GM19328 (cell line): Measurements from ENCODE around the gene ACOT8.

ENCODE experiments used
- ATAC-seq: cut with Tn5 transposase; IDR thresholded peaks from one replicate; pipeline ENCODE4 v1.9.1; 2021; ENCODE audit warnings: mild to moderate bottlenecking, moderate library complexity; ENCODE audit not compliant: unreplicated experiment

ACOT8 gene

GRCh38 chr20:45857882-45858216, 657 bp upstream of the ACOT8 start:
- ATAC-seq = peak; percentile 6

DNA sequence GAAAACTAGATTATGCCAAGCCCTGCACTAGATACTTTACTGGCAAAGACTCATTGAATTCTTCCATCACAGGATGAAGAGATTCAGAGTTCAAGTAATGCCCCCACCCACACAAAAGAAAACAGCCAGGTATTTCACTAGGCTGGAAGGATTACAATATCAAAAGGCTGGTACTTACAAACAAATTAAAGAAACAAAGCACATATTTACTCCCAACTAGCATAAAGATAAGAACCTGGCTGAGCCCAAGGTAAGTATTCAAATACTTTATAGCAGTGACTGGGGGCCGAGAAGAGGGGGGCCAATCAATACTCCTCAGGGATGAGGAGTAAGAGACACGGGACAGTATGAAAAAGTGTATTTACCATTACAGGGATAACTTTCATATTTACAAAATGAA, 3.7 kb downstream of the ACOT8 start:
- ATAC-seq = no peak

DNA sequence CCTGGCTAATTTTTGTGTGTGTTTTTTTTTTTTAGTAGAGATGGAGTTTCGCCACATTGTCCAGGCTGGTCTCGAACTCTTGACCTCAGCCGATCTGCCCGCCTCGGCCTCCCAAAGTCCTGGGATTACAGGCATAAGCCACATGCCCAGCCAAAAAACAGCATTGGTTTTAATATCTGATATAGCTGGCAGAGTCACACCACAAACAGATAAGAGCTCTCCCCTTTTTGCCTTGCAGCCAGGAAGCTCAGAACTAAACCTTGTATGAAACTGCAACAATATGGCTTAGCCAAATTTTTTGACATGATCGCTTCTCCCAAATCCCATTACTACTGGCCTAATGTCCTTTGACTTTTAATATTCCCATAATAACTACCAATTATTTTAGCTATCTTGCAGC, 4.9 kb downstream of the ACOT8 start:
- no peak for ATAC-seq

DNA sequence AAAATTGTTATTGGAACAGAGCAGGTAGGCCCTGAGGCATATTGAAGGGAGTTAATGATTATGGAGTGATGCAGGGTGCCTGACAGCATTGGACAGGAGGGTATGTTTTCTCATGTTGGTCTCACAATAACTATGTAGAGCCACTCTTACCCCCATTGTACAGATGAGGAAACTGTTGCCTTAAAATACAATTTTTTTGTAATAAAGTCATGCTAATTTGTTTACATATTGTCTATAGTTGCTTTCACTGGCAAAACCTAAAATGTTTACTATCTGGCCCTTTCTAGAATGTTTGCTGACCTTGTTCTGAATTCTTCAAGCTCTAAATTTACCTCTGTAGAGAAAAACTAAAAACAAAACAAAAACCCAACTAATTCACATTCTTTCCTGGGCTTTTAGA, 5.7 kb downstream of the ACOT8 start:
- no peak for ATAC-seq

GRCh38 chr20:45850926-45851325, 6.3 kb downstream of the ACOT8 start:
- no peak for ATAC-seq

DNA sequence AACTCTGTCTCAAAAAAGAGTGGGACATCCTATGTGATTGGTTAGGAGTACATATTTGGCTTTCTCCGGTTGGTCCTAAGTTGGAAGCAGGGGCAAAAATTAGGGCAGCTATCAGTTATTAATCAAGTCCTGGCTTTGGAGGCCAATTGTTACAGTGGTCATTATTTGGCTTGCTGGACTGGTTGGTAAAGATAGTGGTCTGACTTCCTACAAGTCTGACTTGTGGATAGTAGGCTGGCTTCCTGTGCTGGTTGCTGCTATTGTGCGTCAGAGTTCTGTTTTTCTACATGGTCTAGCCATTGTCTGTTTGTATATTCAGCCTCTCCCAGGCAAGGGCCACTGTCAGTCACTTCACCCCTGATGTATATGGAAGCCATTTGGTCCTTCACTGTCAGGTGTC, 7.0 kb downstream of the ACOT8 start:
- no peak for ATAC-seq

GRCh38 chr20:45848969-45849582, 8.1 kb downstream of the ACOT8 start:
- ATAC-seq = no peak

- ATAC-seq = no peak
Observed at GRCh38 chr20:45848421-45848820, 8.8 kb downstream of the ACOT8 start.

GRCh38 chr20:45845452-45845851, 11.7 kb downstream of the ACOT8 start:
- no peak for ATAC-seq

GRCh38 chr20:45843506-45843905, 13.7 kb downstream of the ACOT8 start:
- no peak for ATAC-seq

DNA sequence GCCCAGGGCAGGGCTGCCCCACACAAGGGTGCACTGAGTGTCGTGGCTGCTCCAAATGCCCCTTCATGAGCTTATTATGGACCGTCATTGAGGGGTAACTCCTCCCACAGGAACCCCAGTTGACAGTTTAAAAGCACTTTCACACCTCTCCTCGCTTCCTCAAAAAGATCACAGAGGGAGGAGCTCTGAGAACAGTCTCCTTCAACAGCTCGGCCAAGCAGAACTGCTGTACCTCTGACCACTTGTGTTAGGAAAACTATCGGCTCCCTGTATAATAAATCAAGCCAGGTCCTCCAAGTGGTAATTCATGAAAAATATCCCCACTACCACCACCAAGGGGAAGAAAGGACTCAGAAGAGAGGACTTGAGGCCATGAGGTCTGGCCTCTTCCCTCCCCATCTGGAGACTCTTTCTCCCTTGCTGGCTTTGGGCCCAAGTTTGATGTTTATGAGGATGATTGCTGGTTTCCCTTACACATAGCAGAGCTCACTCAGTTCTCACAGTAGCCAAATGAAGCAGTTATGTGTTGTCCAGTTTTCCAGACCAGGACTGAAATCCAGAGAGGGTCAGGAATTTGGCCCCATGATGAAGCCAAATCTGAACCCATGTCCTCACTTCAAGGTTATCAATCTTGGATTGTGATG, 14.9 kb downstream of the ACOT8 start:
- ATAC-seq = no peak

DNA sequence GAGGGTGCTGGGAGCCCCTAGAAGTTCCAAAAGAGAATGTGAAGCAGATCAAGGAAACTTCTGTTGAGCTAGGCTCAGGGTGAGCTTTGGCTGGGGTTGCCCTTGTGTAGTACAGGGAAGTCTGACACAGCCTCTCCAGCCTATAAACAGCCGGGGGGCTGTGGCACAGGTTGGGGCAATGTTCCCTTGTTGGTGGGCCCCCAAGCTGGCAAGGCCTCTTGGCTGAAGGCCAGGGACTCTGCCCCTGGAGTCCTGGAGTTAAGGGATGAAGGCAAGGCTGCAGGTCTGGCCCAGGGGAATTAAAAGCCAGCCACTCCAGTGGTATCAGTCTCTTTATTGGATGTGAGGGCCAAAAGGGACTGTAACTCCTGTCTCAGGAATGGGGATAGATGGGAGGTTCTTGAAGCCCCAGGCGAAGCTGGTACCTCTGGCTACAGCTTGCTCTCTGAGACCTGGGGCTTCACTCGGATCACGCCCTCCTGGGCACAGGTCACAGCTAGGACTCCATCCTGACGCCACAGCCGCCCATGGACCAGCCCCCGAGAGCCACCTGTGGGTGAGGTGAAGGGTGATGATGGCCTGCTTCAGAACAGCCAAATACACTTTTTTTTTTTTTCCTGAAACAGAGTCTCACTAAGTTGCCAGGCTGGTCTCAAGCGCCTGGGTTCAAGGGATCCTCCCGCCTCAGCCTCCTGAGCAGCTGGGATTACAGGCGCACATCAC, 15.6 kb downstream of the ACOT8 start:
- no peak for ATAC-seq

DNA sequence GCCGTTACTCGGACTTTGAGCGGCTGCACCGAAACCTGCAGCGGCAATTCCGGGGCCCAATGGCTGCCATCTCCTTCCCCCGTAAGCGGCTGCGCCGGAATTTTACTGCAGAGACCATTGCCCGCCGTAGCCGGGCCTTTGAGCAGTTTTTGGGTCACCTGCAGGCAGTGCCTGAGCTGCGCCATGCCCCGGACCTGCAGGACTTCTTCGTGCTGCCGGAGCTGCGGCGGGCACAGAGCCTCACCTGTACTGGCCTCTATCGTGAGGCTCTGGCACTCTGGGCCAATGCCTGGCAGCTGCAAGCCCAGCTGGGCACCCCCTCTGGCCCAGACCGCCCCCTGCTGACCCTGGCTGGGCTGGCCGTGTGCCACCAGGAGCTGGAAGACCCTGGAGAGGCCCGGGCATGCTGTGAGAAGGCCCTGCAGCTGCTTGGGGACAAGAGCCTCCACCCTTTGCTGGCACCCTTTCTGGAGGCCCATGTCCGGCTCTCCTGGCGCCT, 16.4 kb downstream of the ACOT8 start:
- no peak for ATAC-seq

DNA sequence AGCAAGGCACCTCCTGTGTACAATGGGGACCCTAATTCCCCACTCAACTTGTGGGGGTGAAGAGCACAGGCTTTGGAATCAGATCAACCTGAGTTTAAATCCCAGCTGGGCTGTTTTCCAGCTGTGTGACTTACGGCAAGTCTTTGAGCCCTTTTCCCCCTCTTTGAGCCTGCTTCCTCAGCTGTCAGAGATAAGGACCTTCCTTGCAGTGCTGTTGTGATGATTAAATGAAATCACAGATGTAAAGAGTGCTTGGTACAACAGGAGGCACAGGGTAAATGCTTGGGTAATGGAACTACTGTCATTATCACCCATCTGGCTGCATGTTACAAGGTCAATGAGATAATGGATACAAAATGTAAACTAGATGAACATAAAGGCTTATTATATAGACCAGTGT, 20.4 kb downstream of the ACOT8 start:
- ATAC-seq = no peak

DNA sequence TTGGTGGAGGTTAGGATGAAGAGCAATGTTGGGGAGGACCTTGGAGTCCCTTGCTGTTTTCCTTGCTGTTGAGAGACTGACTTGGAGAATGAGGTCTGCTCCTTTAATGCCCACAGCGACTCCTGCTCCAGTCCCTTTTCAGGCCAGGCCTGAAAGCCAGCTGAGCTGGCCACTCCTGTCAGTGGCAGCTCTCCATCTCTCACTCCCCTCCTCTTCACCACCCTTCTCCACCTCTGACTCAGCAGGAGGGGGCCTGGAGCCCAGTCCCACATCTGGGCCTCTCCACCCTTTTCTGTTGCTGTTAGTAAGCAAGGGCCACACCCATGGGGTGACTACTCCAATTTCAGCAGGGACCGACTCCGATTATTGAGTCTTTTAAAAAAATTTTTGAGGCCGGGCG, 21.4 kb downstream of the ACOT8 start:
- no peak for ATAC-seq

DNA sequence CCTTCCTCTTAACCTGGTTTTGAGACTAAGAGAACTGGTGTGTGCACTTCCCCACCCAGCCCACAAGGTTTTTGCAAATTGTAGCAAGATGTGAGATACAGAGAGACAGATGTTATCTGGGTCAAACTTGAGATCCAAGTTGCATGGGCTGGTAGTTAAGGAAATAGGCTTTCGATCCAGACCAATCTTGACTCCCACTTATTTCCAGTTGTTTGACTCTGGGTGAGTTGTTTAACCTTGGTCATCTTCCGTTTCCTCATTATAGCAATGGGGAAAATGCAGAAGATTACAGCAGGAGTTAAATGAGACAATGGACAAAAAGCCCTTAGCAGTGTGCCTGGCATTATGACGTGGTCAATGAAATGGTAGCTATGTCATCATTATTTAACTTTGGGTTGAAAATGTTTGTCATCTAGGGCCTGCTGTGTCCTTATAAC, 21.8 kb downstream of the ACOT8 start:
- no peak for ATAC-seq

DNA sequence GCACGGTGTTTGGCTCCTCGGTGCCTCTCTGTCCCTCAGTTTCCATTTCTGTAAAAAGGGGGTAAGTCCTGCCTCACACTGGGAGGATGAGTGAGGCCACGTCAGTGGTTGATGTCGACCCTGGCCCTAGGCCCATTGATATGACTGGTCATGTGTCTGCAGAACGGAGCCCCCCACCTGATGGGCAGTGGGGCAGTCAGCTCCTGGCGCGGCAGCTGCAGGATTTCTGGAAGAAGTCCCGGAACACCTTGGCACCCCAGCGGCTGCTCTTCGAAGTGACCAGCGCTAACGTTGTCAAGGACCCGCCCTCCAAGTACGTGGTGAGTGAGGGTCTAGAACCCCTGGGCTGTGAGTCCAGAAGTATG, 22.4 kb downstream of the ACOT8 start:
- ATAC-seq = no peak

DNA sequence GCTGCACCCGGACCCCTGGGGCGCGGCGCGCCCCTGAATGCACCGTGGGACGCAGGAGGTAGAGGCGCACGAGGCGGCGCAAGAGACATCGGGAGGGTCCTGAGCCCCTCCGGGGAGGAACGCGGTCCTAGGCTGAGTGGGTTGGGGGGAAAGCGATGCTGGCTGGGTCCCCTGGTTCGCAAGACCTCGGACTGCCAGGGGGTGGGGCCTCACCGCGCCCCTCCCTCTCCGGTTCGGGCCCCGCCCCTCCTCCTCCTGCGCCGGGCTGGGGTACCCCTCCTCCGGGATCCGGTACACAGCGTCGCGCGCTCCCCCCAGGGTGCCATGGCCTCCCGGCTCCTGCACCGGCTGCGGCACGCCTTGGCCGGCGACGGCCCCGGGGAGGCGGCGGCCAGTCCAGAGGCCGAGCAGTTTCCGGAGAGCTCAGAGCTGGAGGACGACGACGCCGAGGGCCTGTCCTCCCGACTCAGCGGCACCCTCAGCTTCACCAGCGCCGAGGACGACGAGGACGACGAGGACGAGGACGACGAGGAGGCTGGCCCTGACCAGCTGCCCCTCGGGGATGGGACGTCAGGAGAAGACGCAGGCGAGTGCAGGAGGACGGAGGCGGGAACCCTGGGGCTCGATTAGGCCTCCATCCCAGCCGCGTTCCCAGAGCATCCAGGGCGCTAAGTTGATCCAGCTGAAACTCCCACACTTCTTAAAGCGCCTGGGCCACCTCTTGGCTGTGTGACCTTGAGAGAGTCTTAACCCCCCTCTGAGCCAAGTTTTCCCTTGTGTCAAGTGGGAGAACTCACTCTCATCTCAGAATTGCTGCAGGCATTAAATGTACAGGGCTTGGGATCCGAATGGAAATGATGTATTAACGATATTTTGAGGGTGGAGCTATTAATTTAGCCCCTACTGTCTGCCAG, 23.1 kb downstream of the ACOT8 start:
- no peak for ATAC-seq

DNA sequence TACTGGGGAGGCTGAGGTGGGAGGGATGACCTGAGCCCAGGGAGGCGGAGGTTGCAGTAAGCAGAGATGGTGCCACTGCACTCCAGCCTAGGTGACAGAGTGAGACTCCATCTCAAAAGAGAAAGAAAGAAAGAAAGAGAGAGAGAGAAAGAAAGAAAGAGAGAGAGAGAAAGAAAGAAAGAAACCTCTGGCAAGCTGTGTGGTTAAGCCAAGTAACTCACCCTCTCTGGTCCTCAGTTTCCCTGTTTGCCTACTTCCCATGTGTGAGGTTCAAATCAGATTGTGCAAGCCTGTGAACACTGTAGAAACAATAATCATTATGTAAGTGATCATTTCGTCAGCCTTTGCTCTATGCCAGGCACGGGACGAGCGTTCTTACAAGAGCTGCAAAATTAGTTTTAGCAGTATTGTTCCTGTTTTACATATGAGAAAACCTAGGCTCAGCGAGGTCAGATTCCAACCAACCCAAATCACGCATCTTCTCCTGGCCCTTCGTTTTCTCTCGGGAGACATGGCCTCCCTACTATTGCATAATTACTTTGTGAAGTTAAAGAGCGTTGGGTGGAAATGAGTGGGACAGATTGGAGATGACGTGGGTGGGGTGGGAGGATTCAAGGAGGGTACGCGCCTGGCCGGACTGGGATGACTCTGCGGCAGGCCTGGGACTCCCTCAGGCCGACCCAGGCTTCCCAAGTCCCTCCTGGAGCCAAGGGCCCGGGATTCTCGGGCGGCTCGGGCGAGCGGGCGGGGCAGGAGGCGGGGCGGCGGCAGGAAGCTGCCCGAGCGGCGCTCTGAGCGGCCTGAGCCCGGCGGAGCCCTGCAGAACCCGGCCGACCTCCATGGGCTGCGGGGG, 23.9 kb downstream of the ACOT8 start, which contains the start of gene SNX21:
Gene SNX21 (plus strand): TSS at position 770 of the 853 bp plus-strand sequence. CDS start 121 bp downstream, outside the sequence.
- ATAC-seq = no peak

DNA sequence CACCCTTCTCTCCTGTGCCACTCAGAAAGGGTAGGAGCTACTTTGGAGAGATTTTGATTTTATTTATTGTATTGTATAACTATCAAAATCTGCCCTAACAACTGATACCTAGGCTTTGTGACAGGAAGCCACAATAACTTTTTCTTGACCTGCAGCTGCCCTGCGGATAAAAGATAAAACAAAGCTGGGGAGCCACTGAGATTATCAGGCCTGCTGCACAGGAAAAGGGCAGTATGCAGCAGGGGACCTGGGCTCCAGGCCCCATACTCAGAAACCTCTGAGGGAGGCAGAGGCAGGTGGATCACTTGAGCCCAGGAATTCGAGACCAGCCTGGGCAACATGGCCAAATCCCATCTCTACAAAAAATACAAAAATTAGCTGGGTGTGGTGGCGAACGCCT, 24.6 kb downstream of the ACOT8 start:
- no peak for ATAC-seq
